Measurements from ENCODE around the gene MYO10. TPM values are rescaled to one million over a fixed set of nuclear protein-coding genes. Genes with fewer than 3 reads are reported as not detected.
A peak's percentile ranks its signal among the peaks of the same experiment; 100 is the strongest.

MYO10 gene
- total RNA-seq, 1 donor: 37.1 TPM

- H3K4me3 ChIP-seq (ENCODE audit: low read depth, low read length): no peak overlapping the region
- no peak for TF ChIP-seq CTCF (IDR thresholded peaks at IDR 0.05; ENCODE audit: insufficient read depth, low read length)
- no peak for DNase-seq (ENCODE audit: low read depth)
Measured at GRCh38 chr5:16853518-16853917, 82.6 kb downstream of the MYO10 start.

- no peak for TF ChIP-seq CTCF (IDR thresholded peaks at IDR 0.05; ENCODE audit: insufficient read depth, low read length)
- no peak overlapping the region for H3K4me3 ChIP-seq (ENCODE audit: low read depth, low read length)
- no peak for DNase-seq (ENCODE audit: low read depth)
Measured at GRCh38 chr5:16852251-16853005, 83.7 kb downstream of the MYO10 start.

- DNase-seq (ENCODE audit: low read depth): no peak
- H3K4me3 ChIP-seq (ENCODE audit: low read depth, low read length): no peak overlapping the region
- TF ChIP-seq CTCF (IDR thresholded peaks at IDR 0.05; ENCODE audit: insufficient read depth, low read length): no peak
Measured at GRCh38 chr5:16849775-16850174, 86.3 kb downstream of the MYO10 start.

GRCh38 chr5:16849181-16849580, 86.9 kb downstream of the MYO10 start:
- H3K4me3 ChIP-seq (ENCODE audit: low read depth, low read length): no peak overlapping the region
- no peak for TF ChIP-seq CTCF (IDR thresholded peaks at IDR 0.05; ENCODE audit: insufficient read depth, low read length)
- DNase-seq (ENCODE audit: low read depth): no peak

- no peak for TF ChIP-seq CTCF (IDR thresholded peaks at IDR 0.05; ENCODE audit: insufficient read depth, low read length)
- H3K4me3 ChIP-seq (ENCODE audit: low read depth, low read length): no peak overlapping the region
- no peak for DNase-seq (ENCODE audit: low read depth)
Measured at GRCh38 chr5:16844952-16845351, 91.1 kb downstream of the MYO10 start.

- TF ChIP-seq CTCF (IDR thresholded peaks at IDR 0.05; ENCODE audit: insufficient read depth, low read length): no peak
- H3K4me3 ChIP-seq (ENCODE audit: low read depth, low read length): no peak overlapping the region
- peak; percentile 56 for DNase-seq (ENCODE audit: low read depth)
Measured at GRCh38 chr5:16842896-16843295, 93.2 kb downstream of the MYO10 start.

GRCh38 chr5:16841416-16841815, 94.7 kb downstream of the MYO10 start:
- no peak overlapping the region for H3K4me3 ChIP-seq (ENCODE audit: low read depth, low read length)
- DNase-seq (ENCODE audit: low read depth): no peak
- TF ChIP-seq CTCF (IDR thresholded peaks at IDR 0.05; ENCODE audit: insufficient read depth, low read length): no peak
